Osteocyte (in vitro differentiated cells): Measurements from ENCODE around the gene TNN. TPM values are rescaled to one million over a fixed set of nuclear protein-coding genes. Genes with fewer than 3 reads are reported as not detected.

ENCODE experiments used
- DNase-seq: peaks from one replicate; pipeline ENCODE4 v3.0.0; 2021; ENCODE audit warnings: mixed read lengths; ENCODE audit not compliant: unreplicated experiment; ENCODE audit errors: extremely low spot score
- H3K27ac Mint-ChIP-seq: one replicate; pipeline ENCODE4 v1.8.0; 2021; ENCODE audit warnings: mild to moderate bottlenecking, mixed read lengths; ENCODE audit not compliant: unreplicated experiment
- H3K27me3 Mint-ChIP-seq: one replicate; pipeline ENCODE4 v1.8.0; 2021; ENCODE audit warnings: mixed read lengths; ENCODE audit not compliant: unreplicated experiment
- H3K36me3 Mint-ChIP-seq: one replicate; pipeline ENCODE4 v1.8.0; 2021; ENCODE audit warnings: mixed read lengths; ENCODE audit not compliant: unreplicated experiment
- H3K4me1 Mint-ChIP-seq: one replicate; pipeline ENCODE4 v1.8.0; 2021; ENCODE audit warnings: mixed read lengths; ENCODE audit not compliant: unreplicated experiment
- H3K4me3 Mint-ChIP-seq: one replicate; pipeline ENCODE4 v1.8.0; 2021; ENCODE audit warnings: mild to moderate bottlenecking, moderate library complexity, mixed read lengths; ENCODE audit not compliant: unreplicated experiment
- H3K9me3 Mint-ChIP-seq: one replicate; pipeline ENCODE4 v1.8.0; 2021; ENCODE audit warnings: mixed read lengths; ENCODE audit not compliant: unreplicated experiment
- CTCF ChIP-seq: fragments of 200-600 bp; sonication (generic); IDR thresholded peaks from 2 replicates; pipeline ENCODE4 v1.5.0; 2021; ENCODE audit warnings: antibody characterized with exemption, mild to moderate bottlenecking, moderate library complexity
- total RNA-seq: library from RNA; stranded (reverse); gene quantifications from 2 replicates; pipeline ENCODE4 v1.2.1, GENCODE V29; 2021

TNN gene
- total RNA-seq, 1 donor from 2014 or later: not detected

GRCh38 chr1:175195281-175195680 lies 127.6 kb downstream of the TNN start:
- no peak overlapping the region for H3K27ac Mint-ChIP-seq
- no peak for DNase-seq
- peaks cover 5% of the 10 kb centered on the region for H3K27me3 Mint-ChIP-seq
- H3K4me1 Mint-ChIP-seq: peaks cover 14% of the 10 kb centered on the region
- H3K4me3 Mint-ChIP-seq: no peak overlapping the region
- no peaks in the 10 kb centered on the region for H3K36me3 Mint-ChIP-seq
- no peak for TF ChIP-seq CTCF
- no peaks in the 10 kb centered on the region for H3K9me3 Mint-ChIP-seq

DNA sequence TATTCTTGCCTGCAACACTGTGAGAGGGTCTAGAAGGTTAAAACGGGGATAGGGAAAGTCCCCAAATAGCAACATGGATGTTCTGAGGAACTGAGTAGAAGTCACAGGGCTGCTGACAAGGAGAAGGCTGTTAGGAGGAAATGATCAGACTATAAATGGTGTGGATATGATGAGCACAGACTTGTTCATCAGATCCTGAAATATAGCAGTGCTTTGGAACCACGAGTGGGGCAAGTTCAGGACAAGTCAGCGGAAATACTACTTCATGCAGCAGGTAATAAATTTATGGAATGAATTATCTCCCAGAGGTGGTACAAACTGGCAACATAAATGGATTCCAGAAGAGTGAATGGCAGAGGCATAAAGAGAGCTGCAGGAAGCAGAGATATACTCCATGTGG lies 128.2 kb downstream of the TNN start:
- Mint-ChIP-seq H3K4me1 (peaks cover 17% of the 10 kb centered on the region), H3K9me3 (no peaks in the 10 kb centered on the region), H3K27ac (no peak overlapping the region), H3K36me3 (no peaks in the 10 kb centered on the region), H3K27me3 (peaks cover under 1% of the 10 kb centered on the region), H3K4me3 (no peak overlapping the region)
- TF ChIP-seq CTCF: no peak
- no peak for DNase-seq

- H3K36me3 Mint-ChIP-seq: no peaks in the 10 kb centered on the region
- H3K27me3 Mint-ChIP-seq: no peaks in the 10 kb centered on the region
- peaks cover 17% of the 10 kb centered on the region for H3K4me1 Mint-ChIP-seq
- no peak for TF ChIP-seq CTCF
- no peak for DNase-seq
- H3K9me3 Mint-ChIP-seq: no peaks in the 10 kb centered on the region
- no peak overlapping the region for H3K4me3 Mint-ChIP-seq
- no peak overlapping the region for H3K27ac Mint-ChIP-seq
These were observed 129.9 kb downstream of the TNN start for GRCh38 chr1:175197531-175197930.

Other genes starting within 250 kb of the TNN start
- gene CACYBP, start 67.9 kb upstream of the TNN start, total RNA-seq: 58.3 and 75.7 TPM in 2 replicates
- gene MRPS14, start 44.4 kb upstream of the TNN start, total RNA-seq: 27.7 and 29.8 TPM in 2 replicates
- gene KIAA0040, start 124.9 kb downstream of the TNN start, total RNA-seq: 0.73 and 1.6 TPM in 2 replicates